Vagina (tissue), 2 donors: Measurements from ENCODE around the gene TMC5.

Experiments used
- POLR2A ChIP-seq, 2 donors: fragments of 450-650 bp; IDR thresholded peaks; one replicate each; pipeline ENCODE4 v1.6.1; 2017; ENCODE audit warnings: antibody characterized with exemption in 2 of 2, mild to moderate bottlenecking in 2 of 2, moderate library complexity in 2 of 2
- TF ChIP-seq, protein P1 (sequence below), 3 experiments: fragments of 450-650 bp in 2 of 3; fragments of 200-600 bp in 1 of 3; sonication (generic) in 1 of 3; IDR thresholded peaks; one replicate each; pipeline ENCODE4 v1.5.1; 2017 to 2019; ENCODE audit warnings: antibody characterized with exemption in 3 of 3, mild to moderate bottlenecking in 2 of 3, moderate library complexity in 2 of 3

GRCh38 chr16:19386525-19386924, 31.2 kb upstream of the TMC5 start:
- no peak for TF ChIP-seq POLR2A (IDR thresholded peaks at IDR 0.05)
- TF ChIP-seq, protein P1, sequence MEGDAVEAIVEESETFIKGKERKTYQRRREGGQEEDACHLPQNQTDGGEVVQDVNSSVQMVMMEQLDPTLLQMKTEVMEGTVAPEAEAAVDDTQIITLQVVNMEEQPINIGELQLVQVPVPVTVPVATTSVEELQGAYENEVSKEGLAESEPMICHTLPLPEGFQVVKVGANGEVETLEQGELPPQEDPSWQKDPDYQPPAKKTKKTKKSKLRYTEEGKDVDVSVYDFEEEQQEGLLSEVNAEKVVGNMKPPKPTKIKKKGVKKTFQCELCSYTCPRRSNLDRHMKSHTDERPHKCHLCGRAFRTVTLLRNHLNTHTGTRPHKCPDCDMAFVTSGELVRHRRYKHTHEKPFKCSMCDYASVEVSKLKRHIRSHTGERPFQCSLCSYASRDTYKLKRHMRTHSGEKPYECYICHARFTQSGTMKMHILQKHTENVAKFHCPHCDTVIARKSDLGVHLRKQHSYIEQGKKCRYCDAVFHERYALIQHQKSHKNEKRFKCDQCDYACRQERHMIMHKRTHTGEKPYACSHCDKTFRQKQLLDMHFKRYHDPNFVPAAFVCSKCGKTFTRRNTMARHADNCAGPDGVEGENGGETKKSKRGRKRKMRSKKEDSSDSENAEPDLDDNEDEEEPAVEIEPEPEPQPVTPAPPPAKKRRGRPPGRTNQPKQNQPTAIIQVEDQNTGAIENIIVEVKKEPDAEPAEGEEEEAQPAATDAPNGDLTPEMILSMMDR (IDR thresholded peaks at IDR 0.05): no peak
